SH-SY5Y (cell line): ENCODE measurements around the gene UTY.

Source experiments
- GATA2 ChIP-seq: IDR thresholded peaks from 2 replicates; pipeline ENCODE4 v1.6.1; 2011; ENCODE audit warnings: mild to moderate bottlenecking, low read depth, low read length
- GATA3 ChIP-seq: IDR thresholded peaks from 2 replicates; pipeline ENCODE4 v1.6.1; 2011; ENCODE audit warnings: low read depth, mild to moderate bottlenecking, low read length, moderate library complexity

DNA sequence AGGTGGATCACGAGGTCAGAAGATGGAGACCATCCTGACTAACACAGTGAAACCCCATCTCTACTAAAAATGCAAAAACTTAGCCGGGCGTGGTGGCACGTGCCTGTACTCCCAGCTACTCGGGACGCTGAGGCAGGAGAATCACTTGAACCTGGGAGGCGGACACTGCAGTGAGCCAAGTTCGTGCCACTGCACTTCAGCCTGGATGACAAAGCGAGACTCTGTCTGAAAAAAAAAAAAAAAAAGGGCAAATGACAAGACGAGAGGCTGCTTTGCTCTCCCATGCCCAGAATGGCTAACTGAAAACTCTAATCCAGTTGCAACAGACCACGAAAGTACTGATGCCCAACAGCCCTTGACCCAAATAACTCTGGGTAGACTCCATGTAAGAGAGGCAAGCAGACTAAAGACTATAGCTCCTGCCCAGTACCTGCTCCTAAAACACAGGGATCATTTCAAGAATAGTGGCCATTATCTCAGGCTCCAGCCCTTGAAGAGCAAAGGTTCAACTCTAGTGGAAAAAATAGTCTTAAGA is 29.2 kb downstream of the UTY start:
- TF ChIP-seq GATA2 (no peak), GATA3 (no peak)
